Measurements from ENCODE around the gene CCDC85C.

CCDC85C gene

GRCh38 chr14:99534333-99534732 lies 69.7 kb downstream of the CCDC85C start:
- DNase-seq (ENCODE audit: low read depth in 2 of 2), result no peak
- H3K4me3 ChIP-seq (replicated peaks in 1 of 2; ENCODE audit: low read depth in 2 of 2, low read length in 2 of 2), result no peak overlapping the region
- TF ChIP-seq, protein P1, sequence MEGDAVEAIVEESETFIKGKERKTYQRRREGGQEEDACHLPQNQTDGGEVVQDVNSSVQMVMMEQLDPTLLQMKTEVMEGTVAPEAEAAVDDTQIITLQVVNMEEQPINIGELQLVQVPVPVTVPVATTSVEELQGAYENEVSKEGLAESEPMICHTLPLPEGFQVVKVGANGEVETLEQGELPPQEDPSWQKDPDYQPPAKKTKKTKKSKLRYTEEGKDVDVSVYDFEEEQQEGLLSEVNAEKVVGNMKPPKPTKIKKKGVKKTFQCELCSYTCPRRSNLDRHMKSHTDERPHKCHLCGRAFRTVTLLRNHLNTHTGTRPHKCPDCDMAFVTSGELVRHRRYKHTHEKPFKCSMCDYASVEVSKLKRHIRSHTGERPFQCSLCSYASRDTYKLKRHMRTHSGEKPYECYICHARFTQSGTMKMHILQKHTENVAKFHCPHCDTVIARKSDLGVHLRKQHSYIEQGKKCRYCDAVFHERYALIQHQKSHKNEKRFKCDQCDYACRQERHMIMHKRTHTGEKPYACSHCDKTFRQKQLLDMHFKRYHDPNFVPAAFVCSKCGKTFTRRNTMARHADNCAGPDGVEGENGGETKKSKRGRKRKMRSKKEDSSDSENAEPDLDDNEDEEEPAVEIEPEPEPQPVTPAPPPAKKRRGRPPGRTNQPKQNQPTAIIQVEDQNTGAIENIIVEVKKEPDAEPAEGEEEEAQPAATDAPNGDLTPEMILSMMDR (IDR thresholded peaks at IDR 0.05; ENCODE audit: low read depth, low read length), result no peak

DNA sequence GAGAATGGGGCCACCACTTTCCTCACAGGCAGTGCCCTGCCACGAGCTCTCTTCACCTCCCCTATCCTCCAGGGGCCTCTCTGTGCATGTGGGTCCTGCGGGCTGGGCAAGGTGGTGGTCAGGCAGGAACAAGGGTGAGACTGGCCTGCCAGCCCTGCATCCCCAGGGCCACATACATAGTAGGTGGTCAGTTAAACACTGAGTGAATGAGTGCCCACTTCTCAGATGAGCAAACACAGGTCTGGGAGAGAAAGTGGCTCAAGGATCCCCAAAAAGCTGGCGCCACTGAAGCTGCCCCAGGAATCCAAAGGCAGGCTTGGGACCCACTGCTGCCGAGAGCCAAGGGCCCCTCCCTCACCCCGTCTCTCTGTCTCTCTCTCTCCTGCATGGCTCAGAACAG lies 71.7 kb downstream of the CCDC85C start:
- H3K4me3 ChIP-seq (replicated peaks in 1 of 2; ENCODE audit: low read depth in 2 of 2, low read length in 2 of 2), result no peak overlapping the region
- TF ChIP-seq, protein P1 (IDR thresholded peaks at IDR 0.05; ENCODE audit: low read depth, low read length), result no peak
- no peak for DNase-seq (ENCODE audit: low read depth in 2 of 2)

GRCh38 chr14:99531251-99532096 lies 72.5 kb downstream of the CCDC85C start:
- DNase-seq (ENCODE audit: low read depth in 2 of 2), result peak; percentile 62 to 66
- TF ChIP-seq, protein P1 (IDR thresholded peaks at IDR 0.05; ENCODE audit: low read depth, low read length), result no peak
- H3K4me3 ChIP-seq (replicated peaks in 1 of 2; ENCODE audit: low read depth in 2 of 2, low read length in 2 of 2), result no peak overlapping the region

GRCh38 chr14:99530407-99531155 lies 73.4 kb downstream of the CCDC85C start:
- no peak for DNase-seq (ENCODE audit: low read depth in 2 of 2)
- TF ChIP-seq, protein P1 (IDR thresholded peaks at IDR 0.05; ENCODE audit: low read depth, low read length), result no peak
- H3K4me3 ChIP-seq (replicated peaks in 1 of 2; ENCODE audit: low read depth in 2 of 2, low read length in 2 of 2), result no peak overlapping the region

- no peak overlapping the region for H3K4me3 ChIP-seq (replicated peaks in 1 of 2; ENCODE audit: low read depth in 2 of 2, low read length in 2 of 2)
- DNase-seq (ENCODE audit: low read depth in 2 of 2), result peak; percentile 34 to 45
- TF ChIP-seq, protein P1 (IDR thresholded peaks at IDR 0.05; ENCODE audit: low read depth, low read length), result no peak
Measured at GRCh38 chr14:99529899-99530298, 74.1 kb downstream of the CCDC85C start.

GRCh38 chr14:99527427-99528076 lies 76.5 kb downstream of the CCDC85C start:
- TF ChIP-seq, protein P1 (IDR thresholded peaks at IDR 0.05; ENCODE audit: low read depth, low read length), result no peak
- no peak for DNase-seq (ENCODE audit: low read depth in 2 of 2)
- no peak overlapping the region for H3K4me3 ChIP-seq (replicated peaks in 1 of 2; ENCODE audit: low read depth in 2 of 2, low read length in 2 of 2)

Measured in cardiac fibroblast (primary cell).